Measurements from ENCODE around the gene PKDCC.
A peak's percentile ranks its signal among the peaks of the same experiment; 100 is the strongest.

PKDCC gene

GRCh38 chr2:42087137-42087856 is 39.5 kb downstream of the PKDCC start:
- DNase-seq (ENCODE audit: low spot score): no peak

- DNase-seq (ENCODE audit: low spot score): no peak
These were observed 40.0 kb downstream of the PKDCC start for GRCh38 chr2:42087857-42088195.

DNA sequence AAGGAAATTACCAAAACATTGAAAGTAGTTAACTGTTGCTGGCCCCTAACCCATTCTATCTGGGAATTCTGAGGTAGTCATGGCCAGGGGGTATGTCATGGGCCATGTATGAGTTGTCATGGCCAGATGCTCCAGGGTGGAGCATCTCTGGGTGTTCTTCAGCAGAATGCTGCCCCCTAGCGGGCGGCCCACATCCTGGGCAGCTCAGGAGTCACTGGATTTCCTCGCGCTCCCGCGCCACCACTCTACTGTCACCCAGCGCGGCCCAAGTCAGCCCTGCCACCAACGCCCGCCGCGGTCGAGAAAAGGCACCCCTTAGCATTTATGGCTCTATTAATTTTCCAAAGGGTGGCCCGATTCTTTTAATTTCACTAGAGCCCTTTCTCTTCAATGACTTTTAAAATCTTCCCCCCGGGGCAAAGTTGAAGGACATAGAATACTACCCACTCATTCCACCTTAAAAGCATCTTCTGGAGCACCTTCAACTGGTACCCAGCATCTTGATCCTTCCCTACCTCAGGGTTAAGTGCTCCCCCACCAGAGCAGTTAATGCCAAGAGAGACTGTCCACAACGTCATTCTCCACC is 41.6 kb downstream of the PKDCC start:
- peak; percentile 72 for DNase-seq (ENCODE audit: low spot score)

GRCh38 chr2:42090216-42090615 is 42.4 kb downstream of the PKDCC start:
- no peak for DNase-seq (ENCODE audit: low spot score)

- DNase-seq (ENCODE audit: low spot score): no peak
These were observed 43.9 kb downstream of the PKDCC start for GRCh38 chr2:42091671-42092070.

DNA sequence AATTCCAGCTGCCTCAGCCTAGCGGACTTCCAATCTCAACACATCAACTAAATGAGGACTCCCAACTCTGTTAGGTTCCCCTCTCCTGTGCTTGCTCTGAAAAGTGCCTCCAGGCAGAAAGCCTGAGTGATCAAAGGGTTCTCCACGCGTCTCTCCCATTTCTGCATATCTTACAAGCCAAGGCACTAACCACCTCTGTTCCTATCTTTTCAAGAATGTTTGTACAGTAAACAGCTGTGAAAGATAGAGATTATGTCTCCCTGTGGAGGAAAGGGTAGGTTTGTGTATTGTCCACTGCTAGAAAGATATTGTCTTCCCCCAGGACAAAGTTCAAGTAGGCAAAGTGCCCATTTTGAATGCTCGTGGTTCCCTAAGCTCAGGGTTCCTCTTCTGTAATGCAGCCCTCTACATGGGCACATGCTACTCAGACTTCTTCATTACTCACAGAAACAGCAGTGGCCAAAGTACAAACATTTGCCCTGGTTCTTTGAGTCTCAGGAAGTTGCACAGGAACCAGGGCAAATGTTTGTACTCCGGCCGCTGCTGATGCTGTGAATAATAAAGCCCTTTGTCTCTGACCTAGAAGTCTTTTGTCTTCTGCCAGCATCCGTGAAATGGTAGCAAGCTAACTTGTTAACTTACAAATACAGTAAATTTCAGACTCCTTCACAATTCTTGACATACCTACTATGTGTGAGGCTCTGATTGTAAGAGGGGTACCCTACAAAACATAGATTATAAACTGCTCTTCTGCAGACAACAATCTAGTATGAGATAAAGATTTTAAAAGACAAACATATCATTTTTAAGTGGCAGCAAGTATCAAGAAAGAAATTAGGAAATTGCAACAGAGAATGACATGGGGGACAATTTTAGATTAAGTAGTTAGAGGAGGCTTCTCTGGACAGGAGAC is 44.5 kb downstream of the PKDCC start:
- DNase-seq (ENCODE audit: low spot score): peak; percentile 52

DNA sequence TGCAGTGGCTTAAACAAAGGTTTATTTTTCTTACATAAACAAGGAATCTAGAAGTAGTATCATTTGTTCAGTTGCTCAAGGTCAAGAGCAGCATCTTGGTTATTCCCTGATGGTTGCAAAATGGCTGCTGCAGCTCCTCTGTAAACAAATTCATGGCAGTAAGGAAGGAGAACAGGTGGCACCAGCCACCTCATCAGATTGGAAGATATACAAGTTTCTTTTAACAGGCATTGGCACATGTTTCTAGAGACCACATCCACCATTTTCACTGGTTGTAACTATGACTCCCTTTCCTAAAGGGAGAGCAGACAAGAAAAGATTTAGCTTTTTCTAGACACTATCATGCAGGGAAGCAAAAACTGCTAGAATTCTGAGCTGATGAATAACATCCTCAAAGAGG is 46.3 kb downstream of the PKDCC start:
- no peak for DNase-seq (ENCODE audit: low spot score)

- peak; percentile 75 for DNase-seq (ENCODE audit: low spot score)
These were observed 48.1 kb downstream of the PKDCC start for GRCh38 chr2:42095923-42096408.

GRCh38 chr2:42096869-42097591 is 49.2 kb downstream of the PKDCC start:
- DNase-seq (ENCODE audit: low spot score): no peak

DNA sequence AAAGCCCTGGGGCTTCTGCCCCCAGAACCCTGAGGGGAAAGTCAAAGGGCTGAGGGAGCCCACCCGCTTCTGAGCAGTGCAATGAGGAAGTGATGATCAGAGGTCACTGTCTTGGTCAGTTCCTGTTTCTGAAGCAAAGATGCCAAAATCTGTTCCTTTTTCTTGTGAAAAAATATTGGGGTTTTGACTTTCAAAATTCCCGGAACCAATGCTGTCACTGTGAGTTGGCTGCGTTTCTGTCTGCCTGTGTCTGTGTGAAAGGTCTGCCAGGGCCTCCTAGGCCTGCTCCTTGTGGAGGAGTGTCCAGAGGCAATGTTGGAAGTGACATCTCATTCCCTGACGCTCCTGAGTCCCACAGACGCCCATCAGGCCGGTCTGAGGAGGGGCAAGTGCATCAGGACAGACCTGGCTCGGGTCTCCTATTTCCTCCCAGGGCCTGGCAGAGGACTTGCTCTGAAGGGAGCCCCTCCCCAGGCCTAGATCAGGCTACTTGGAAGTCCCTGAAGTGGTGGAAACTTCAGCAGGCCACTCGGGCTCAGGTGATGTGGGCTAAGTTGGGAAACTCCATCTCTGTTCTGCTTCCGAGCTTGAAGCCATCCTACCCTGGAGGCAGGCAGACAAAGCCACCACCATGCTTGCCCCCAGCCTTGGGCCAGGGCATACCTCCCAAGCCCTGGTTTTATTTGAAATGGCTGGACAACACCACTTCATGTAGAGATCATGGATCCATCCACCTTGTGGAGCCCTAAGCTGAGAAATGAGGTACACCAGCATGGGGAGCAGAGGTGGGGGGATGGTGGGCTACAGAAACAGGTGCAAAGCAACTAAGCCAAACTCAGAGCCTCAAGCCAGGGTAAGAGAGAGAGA is 51.0 kb downstream of the PKDCC start:
- no peak for DNase-seq (ENCODE audit: low spot score)

DNA sequence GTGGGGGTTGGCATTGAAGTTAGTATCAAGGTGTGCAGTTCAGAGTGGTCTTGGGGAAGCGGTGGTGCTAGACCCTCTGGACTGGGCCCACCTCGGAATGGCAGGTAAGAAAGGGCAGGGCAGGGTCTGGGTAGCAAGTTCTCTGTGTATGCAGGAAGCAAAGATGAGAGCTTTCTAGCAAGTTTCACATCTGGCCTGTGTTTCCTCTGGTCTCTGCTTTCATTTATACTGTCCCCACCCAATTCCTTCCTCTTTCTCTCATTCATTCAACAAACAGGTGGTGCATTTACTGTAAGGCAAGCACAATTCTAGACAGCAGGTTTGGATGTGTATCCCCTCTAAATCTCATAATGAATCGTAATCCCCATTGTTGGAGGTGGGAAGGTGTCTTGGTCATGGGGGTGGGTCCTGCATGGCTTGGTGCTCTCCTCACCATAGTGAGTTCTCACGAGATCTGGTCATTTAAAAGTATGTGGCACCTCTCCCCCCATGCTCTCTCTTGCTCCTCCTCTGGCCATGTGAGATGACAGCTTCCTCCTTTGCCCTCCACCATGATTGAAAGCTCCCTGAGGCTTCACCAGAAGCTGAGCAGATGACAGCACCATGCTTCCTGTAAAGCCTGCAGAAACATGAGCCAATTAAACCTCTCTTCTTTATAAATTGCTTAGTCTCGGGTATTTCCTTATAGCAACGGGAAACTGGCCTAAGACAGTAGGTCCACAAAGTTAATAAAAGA is 51.8 kb downstream of the PKDCC start:
- DNase-seq (ENCODE audit: low spot score): no peak

- DNase-seq (ENCODE audit: low spot score): no peak
These were observed 52.9 kb downstream of the PKDCC start for GRCh38 chr2:42100683-42101205.

- DNase-seq (ENCODE audit: low spot score): no peak
These were observed 53.6 kb downstream of the PKDCC start for GRCh38 chr2:42101206-42102023.

DNA sequence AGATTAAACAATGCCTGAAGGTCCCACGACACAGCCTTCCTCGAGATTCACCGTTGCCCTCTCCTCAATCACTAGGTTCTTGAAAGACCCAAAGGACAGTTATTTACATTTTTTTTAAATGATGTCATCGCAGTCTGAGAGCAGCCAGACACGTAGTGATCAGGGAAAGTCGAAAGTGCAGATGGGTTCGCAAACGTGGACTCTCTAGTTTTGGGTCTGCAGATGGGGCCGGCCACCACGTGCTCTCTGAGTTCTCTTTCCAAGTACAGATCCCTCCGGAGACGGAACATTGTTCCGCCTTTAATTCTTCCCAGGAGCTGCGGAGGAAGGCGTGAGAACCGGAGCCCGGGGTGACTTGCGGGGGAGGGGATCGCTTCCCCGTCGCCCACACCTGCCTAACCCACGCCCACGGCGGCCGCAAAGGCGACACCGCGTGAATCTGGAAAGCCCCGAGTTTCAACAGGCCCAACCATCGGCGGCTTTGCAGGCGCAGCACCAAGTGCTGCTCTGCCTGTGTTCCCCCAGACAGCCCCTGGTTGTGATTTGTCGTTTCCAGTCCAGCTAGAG is 54.3 kb downstream of the PKDCC start:
- DNase-seq (ENCODE audit: low spot score): no peak

- DNase-seq (ENCODE audit: low spot score): no peak
These were observed 55.0 kb downstream of the PKDCC start for GRCh38 chr2:42102591-42103450.

- DNase-seq (ENCODE audit: low spot score): no peak
These were observed 56.0 kb downstream of the PKDCC start for GRCh38 chr2:42103829-42104228.

DNA sequence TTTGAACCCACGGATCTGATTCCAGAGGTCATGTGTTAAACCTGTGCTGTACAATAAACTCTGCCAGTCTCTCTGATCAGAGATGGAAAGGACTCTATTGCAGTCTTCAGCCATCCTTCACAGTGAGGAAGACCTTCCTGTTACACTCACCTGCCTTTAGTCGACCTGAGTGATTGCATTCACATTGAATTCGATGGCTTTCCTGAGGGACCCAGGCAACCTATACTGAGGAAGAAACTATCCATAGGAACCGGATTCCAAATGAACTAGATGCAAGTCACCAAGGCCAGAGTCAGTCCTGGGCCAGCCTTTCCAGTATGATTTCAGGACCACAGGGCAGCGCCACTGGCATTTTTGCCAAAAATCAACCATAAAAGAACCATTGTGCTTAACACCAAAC is 56.8 kb downstream of the PKDCC start:
- DNase-seq (ENCODE audit: low spot score): no peak
